K562 (cell line): ENCODE measurements around the gene NLRP6. TPM values are rescaled to one million over a fixed set of nuclear protein-coding genes. Genes with fewer than 3 reads are reported as not detected.

Source experiments
- ATAC-seq: fragments of 200-7000 bp; cut with Tn5 transposase; 3 replicates; pipeline ENCODE4 v1.9.1; 2020; ENCODE audit warnings: moderate library complexity
- BruUV-seq: library from RNA; stranded (reverse); fragments of 400-500 nt; replicated peaks from 2 replicates; lab custom pipeline; 2021; lab: Mats Ljungman, UMichigan
- CTCF ChIA-PET: fragments of 300-600 bp; formaldehyde crosslinking; extraction: SDS; loops from one replicate; lab custom pipeline; 2021; ENCODE audit warnings: low intra/inter-chr PET ratio; lab: Yijun Ruan, JAX
- POLR2A ChIA-PET: fragments of 300-600, 350-650 bp; sonication (Branson Sonifier 250); formaldehyde crosslinking; extraction: SDS; loops from one replicate; lab custom pipeline; 2021; ENCODE audit warnings: antibody characterized with exemption, inconsistent platforms; lab: Yijun Ruan, JAX
- DNase-seq, 4 experiments: peaks; one replicate each; pipeline versions ENCODE4 v3.0.0 to v3.0.0-alpha.2; 2011 to 2018; ENCODE audit warnings: low spot score in 3 of 4, mixed read lengths in 3 of 4; ENCODE audit errors: extremely low read depth in 1 of 4
- FAIRE-seq: peaks from 2 replicates; lab custom pipeline; 2011; peaks lifted over from hg19 to GRCh38; lab: Jason Lieb, UNC
- H2AFZ ChIP-seq: 2 replicates; pipeline ENCODE4 v1.6.0; 2011; ENCODE audit warnings: low read depth, low read length, control low read depth, inconsistent platforms
- H3K27ac ChIP-seq: fragments of 200-600 bp; 3 replicates; pipeline ENCODE4 v1.8.0; 2011; ENCODE audit warnings: low read depth, mild to moderate bottlenecking, control low read depth, inconsistent platforms, low read length, moderate library complexity, mixed read lengths; ENCODE audit errors: extremely low read depth
- H3K27me3 ChIP-seq, 2 experiments: fragments of 300-600 bp in 1 of 2; 2 replicates in 1 of 2; 3 replicates in 1 of 2; pipeline versions ENCODE4 v1.6.0 to v1.8.0; 2011; ENCODE audit warnings: inconsistent platforms in 2 of 2, low read length in 2 of 2, mild to moderate bottlenecking in 1 of 2, mixed read lengths in 1 of 2, moderate library complexity in 1 of 2; ENCODE audit not compliant: control insufficient read depth in 2 of 2, insufficient read depth in 2 of 2
- H3K36me3 ChIP-seq: fragments of 300-600 bp; 3 replicates; pipeline ENCODE4 v1.8.0; 2011; ENCODE audit warnings: mild to moderate bottlenecking, low read length, inconsistent platforms; ENCODE audit not compliant: control insufficient read depth, insufficient read depth
- H3K4me1 ChIP-seq, 2 experiments: fragments of 200-600 bp in 1 of 2; replicated peaks in 1 of 2; 2 replicates in 1 of 2; 3 replicates in 1 of 2; pipeline versions ENCODE4 v1.5.1 to v1.8.0; 2011; ENCODE audit warnings: inconsistent platforms in 2 of 2, low read length in 2 of 2, mild to moderate bottlenecking in 1 of 2, mixed read lengths in 1 of 2, moderate library complexity in 1 of 2; ENCODE audit not compliant: control insufficient read depth in 2 of 2, insufficient read depth in 2 of 2
- H3K4me2 ChIP-seq: 2 replicates; pipeline ENCODE4 v1.6.1; 2011; ENCODE audit warnings: low read length, control low read depth, inconsistent platforms, mixed read lengths; ENCODE audit not compliant: insufficient read depth
- H3K4me3 ChIP-seq: fragments of 200-600 bp; sonication (generic), shearing (Covaris generic); 2 replicates; pipeline ENCODE4 v1.5.1; 2016; ENCODE audit warnings: control low read depth, inconsistent platforms
- H3K79me2 ChIP-seq: fragments of 200-600 bp; 3 replicates; pipeline ENCODE4 v1.8.0; 2011; ENCODE audit warnings: low read length, inconsistent platforms; ENCODE audit not compliant: control insufficient read depth, insufficient read depth
- H3K9ac ChIP-seq, 2 experiments: 2 replicates each; pipeline versions ENCODE4 v1.6.0 to v1.6.1; 2011; ENCODE audit warnings: low read depth in 2 of 2, low read length in 2 of 2, control low read depth in 1 of 2, inconsistent platforms in 1 of 2, mild to moderate bottlenecking in 1 of 2, mixed read lengths in 1 of 2; ENCODE audit not compliant: insufficient read depth in 1 of 2
- H3K9me1 ChIP-seq: one replicate; pipeline ENCODE4 v1.6.0; 2011; ENCODE audit warnings: inconsistent platforms, mild to moderate bottlenecking, low read length, moderate library complexity; ENCODE audit not compliant: control insufficient read depth, insufficient read depth
- H3K9me3 ChIP-seq: replicated peaks from 2 replicates; pipeline ENCODE4 v1.5.1; 2011; ENCODE audit warnings: low read depth, low read length, inconsistent platforms; ENCODE audit not compliant: control insufficient read depth, insufficient read depth
- H4K20me1 ChIP-seq: replicated peaks from 2 replicates; pipeline ENCODE4 v1.6.1; 2011; ENCODE audit warnings: low read length, inconsistent platforms, mixed read lengths; ENCODE audit not compliant: control insufficient read depth, insufficient read depth
- E2F3 ChIP-seq: fragments of 250-450 bp; sonication (Bioruptor Pico); IDR thresholded peaks from 2 replicates; pipeline ENCODE4 v1.4.0; 2020; ENCODE audit warnings: mild to moderate bottlenecking
- ELF2 ChIP-seq: fragments of 250-450 bp; sonication (Bioruptor Pico); IDR thresholded peaks from 2 replicates; pipeline ENCODE4 v1.5.0; 2021; ENCODE audit warnings: mild to moderate bottlenecking
- MAFF ChIP-seq: IDR thresholded peaks from 2 replicates; pipeline ENCODE4 v1.6.1; 2012; ENCODE audit warnings: low read length, improper control_type of control experiment
- MAFK ChIP-seq: IDR thresholded peaks from 2 replicates; pipeline ENCODE4 v1.6.1; 2011; ENCODE audit warnings: low read length, improper control_type of control experiment
- NBN ChIP-seq: fragments of 450-650 bp; IDR thresholded peaks from 2 replicates; pipeline ENCODE4 v1.6.1; 2016; ENCODE audit warnings: low read depth, mild to moderate bottlenecking
- NR2C2 ChIP-seq, 2 experiments: fragments of 200-800 bp in 1 of 2; sonication (Bioruptor generic) in 1 of 2; sonication (generic) in 1 of 2; formaldehyde crosslinking in 1 of 2; IDR thresholded peaks; 2 replicates each; pipeline versions ENCODE4 v1.6.1 to v1.8.0; 2016 to 2022; ENCODE audit warnings: mild to moderate bottlenecking in 1 of 2, missing compliant biosample characterization in 1 of 2, missing genetic modification characterization in 1 of 2, missing genetic modification reagents in 1 of 2
- POLR3A ChIP-seq: IDR thresholded peaks from 2 replicates; pipeline ENCODE4 v1.6.1; 2011; ENCODE audit warnings: borderline replicate concordance, mild to moderate bottlenecking, moderate library complexity; ENCODE audit not compliant: insufficient read length, insufficient read depth; ENCODE audit errors: extremely low read depth
- SMARCC2 ChIP-seq: fragments of 450-650 bp; IDR thresholded peaks from 2 replicates; pipeline ENCODE4 v1.6.1; 2017; ENCODE audit warnings: antibody characterized with exemption, moderate library complexity, mild to moderate bottlenecking, low read depth
- TCF3 ChIP-seq: sonication (generic); formaldehyde crosslinking; IDR thresholded peaks from 2 replicates; pipeline ENCODE4 v1.4.0; 2020; ENCODE audit warnings: mild to moderate bottlenecking, missing genetic modification reagents
- TCF7L2 ChIP-seq: fragments of 150-350 bp; IDR thresholded peaks from 2 replicates; pipeline ENCODE4 v1.6.1; 2016; ENCODE audit warnings: low read depth, mild to moderate bottlenecking, low read length, moderate library complexity
- YY1 ChIP-seq, 3 experiments: IDR thresholded peaks; 2 replicates each; pipeline ENCODE4 v1.6.1; 2011; ENCODE audit warnings: low read length in 2 of 3, mild to moderate bottlenecking in 2 of 3, moderate library complexity in 2 of 3, borderline replicate concordance in 1 of 3, control low read depth in 1 of 3, low read depth in 1 of 3; ENCODE audit not compliant: insufficient read depth in 3 of 3, insufficient replicate concordance in 2 of 3, control insufficient read depth in 1 of 3, insufficient read length in 1 of 3; ENCODE audit errors: extremely low read depth in 1 of 3
- ZNF274 ChIP-seq: IDR thresholded peaks from 2 replicates; pipeline ENCODE4 v1.6.1; 2011; ENCODE audit warnings: low read depth, mild to moderate bottlenecking, low read length, moderate library complexity, borderline replicate concordance
- ZNF695 ChIP-seq: fragments of 450-650 bp; formaldehyde crosslinking; IDR thresholded peaks from 2 replicates; pipeline ENCODE4 v1.4.0; 2020; ENCODE audit warnings: mild to moderate bottlenecking, moderate library complexity
- ZNF77 ChIP-seq: fragments of 250-450 bp; sonication (Bioruptor Pico); IDR thresholded peaks from 2 replicates; pipeline ENCODE4 v1.5.0; 2020
- ZNF785 ChIP-seq: fragments of 250-450 bp; sonication (Bioruptor Pico); IDR thresholded peaks from 2 replicates; pipeline ENCODE4 v1.4.0; 2020; ENCODE audit warnings: mild to moderate bottlenecking
- WGBS: fragments of 100-300 bp; shearing (Covaris generic); methylation state at CpG from one replicate; pipeline ENCODE4 v1.1.6; 2016; ENCODE audit warnings: low coverage, mixed read lengths; ENCODE audit not compliant: insufficient coverage; ENCODE audit errors: missing lambda C conversion rate; 5-methylcytosine and 5-hydroxymethylcytosine counted together
- in situ Hi-C: fragments of 300-500 bp; cut with MboI; formaldehyde crosslinking; loops from 4 replicates; pipeline ENCODE4 v1.15.0; 2018; ENCODE audit warnings: inconsistent platforms, mixed read lengths
- intact Hi-C: fragments of 100-400 bp; cut with micrococcal nuclease; formaldehyde crosslinking; loops from 2 replicates; pipeline ENCODE4 v1.14.2; 2022
- polyA plus RNA-seq, 8 experiments: library from polyadenylated mRNA; depleted of rRNA in 4 of 8; stranded (reverse) in 5 of 8; unstranded in 3 of 8; fragments of >200 nt; fragmentation: Nextera tagmentation in 2 of 8; fragmentation: Illumina TruSeq in 1 of 8; extraction: Ambion mirVana in 2 of 8; extraction: Trizol in 1 of 8; gene quantifications; 2 replicates each; pipeline versions ENCODE4 v1.2.1 to v1.2.3, GENCODE V29; 2011 to 2014; ENCODE audit warnings: inconsistent platforms in 1 of 8, missing spikeins in 1 of 8
- total RNA-seq, 7 experiments: library from RNA; depleted of rRNA in 6 of 7; stranded (reverse); fragments of >200 nt in 6 of 7; fragmentation: Illumina TruSeq in 2 of 7; extraction: Trizol in 2 of 7; gene quantifications; 2 replicates each; pipeline versions ENCODE4 v1.2.1 to v1.2.3, GENCODE V29; 2011 to 2021; ENCODE audit warnings: low replicate concordance in 1 of 7
- TF ChIP-seq, protein P1 (sequence below): fragments of 250-450 bp; sonication (Bioruptor Pico); IDR thresholded peaks from 2 replicates; pipeline ENCODE4 v1.8.0; 2022; ENCODE audit warnings: moderate library complexity, mild to moderate bottlenecking, inconsistent platforms
- TF ChIP-seq, protein P2 (sequence below), 2 experiments: IDR thresholded peaks in 1 of 2; conservative IDR thresholded peaks in 1 of 2; 2 replicates each; pipeline ENCODE4 v1.6.1; 2016; ENCODE audit warnings: low read depth in 2 of 2, mild to moderate bottlenecking in 1 of 2, missing compliant biosample characterization in 1 of 2, missing genetic modification characterization in 1 of 2, moderate library complexity in 1 of 2

The NLRP6 gene
- total and polyA plus RNA-seq, 9 of the 15 experiments (the other 6 are each of a cell fraction or from before 2014, with no cell fraction given), result 0.03 to 0.18 (median 0.15) TPM; not detected in 5

DNA sequence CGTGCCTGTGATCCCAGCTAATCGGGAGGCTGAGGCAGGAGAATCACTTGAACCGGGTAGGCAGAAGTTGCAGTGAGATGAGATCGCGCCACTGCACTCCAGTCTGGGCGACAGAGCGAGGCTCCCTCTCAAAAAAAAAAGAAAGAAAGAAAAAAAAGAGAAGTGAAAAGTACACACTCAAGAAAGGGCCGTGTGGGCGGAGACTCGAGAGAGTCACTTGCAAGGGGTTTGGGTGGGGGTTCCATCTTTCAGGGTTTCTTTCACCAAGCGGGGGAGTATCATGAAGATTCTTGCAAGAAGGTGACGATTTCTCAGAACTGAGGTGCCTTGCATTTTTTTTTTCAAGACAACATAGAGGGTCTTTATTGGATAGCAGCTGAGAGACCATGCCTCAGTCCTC is 25.2 kb downstream of the NLRP6 start:
- Histone ChIP-seq H3K4me3 (no peak overlapping the region), H3K36me3 (no peaks in the 10 kb centered on the region), H4K20me1 (no peaks in the 10 kb centered on the region), H3K9ac (no peak overlapping the region), H3K4me2 (no peak overlapping the region), H3K27ac (no peak overlapping the region), H3K9me1 (no peaks in the 10 kb centered on the region), H3K4me1 (peaks cover 14 to 49% of the 10 kb centered on the region in 2 experiments), H2AFZ (no peak overlapping the region), H3K79me2 (peaks cover 4% of the 10 kb centered on the region; the same call in 1 of the 3 replicates), H3K27me3 (no peaks in the 10 kb centered on the region), H3K9me3 (no peaks in the 10 kb centered on the region; the same call in 1 of the 2 replicates)
- ChIA-PET CTCF (no interaction called here), POLR2A (no interaction called here)
- intact Hi-C loops, result no loop called here
- FAIRE-seq, result no peak
- TF ChIP-seq SMARCC2 (no peak), ZNF77 (CRISPR knock-in tag) (no peak), MAFF (no peak), TCF7L2 (no peak), ELF2 (CRISPR knock-in tag) (no peak), MAFK (no peak), E2F3 (CRISPR knock-in tag) (no peak), NBN (no peak), YY1 (IDR thresholded peaks at IDR 0.05; ENCODE audit: borderline replicate concordance in 1 of 3, control insufficient read depth in 1 of 3, extremely low read depth in 1 of 3, insufficient read depth in 3 of 3, insufficient read length in 1 of 3, insufficient replicate concordance in 2 of 3, low read depth in 1 of 3, low read length in 2 of 3) (no peak), TCF3 (CRISPR knock-in tag) (no peak), NR2C2 (CRISPR knock-in tag; IDR thresholded peaks at IDR 0.05) (no peak), NR2C2 (tag; IDR thresholded peaks at IDR 0.05) (no peak), ZNF274 (no peak), POLR3A (no peak), ZNF785 (CRISPR knock-in tag) (no peak), ZNF695 (CRISPR knock-in tag) (no peak)
- TF ChIP-seq, protein P1, sequence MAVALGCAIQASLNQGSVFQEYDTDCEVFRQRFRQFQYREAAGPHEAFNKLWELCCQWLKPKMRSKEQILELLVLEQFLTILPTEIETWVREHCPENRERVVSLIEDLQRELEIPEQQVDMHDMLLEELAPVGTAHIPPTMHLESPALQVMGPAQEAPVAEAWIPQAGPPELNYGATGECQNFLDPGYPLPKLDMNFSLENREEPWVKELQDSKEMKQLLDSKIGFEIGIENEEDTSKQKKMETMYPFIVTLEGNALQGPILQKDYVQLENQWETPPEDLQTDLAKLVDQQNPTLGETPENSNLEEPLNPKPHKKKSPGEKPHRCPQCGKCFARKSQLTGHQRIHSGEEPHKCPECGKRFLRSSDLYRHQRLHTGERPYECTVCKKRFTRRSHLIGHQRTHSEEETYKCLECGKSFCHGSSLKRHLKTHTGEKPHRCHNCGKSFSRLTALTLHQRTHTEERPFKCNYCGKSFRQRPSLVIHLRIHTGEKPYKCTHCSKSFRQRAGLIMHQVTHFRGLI (CRISPR knock-in tag), result no peak
- TF ChIP-seq, protein P2, sequence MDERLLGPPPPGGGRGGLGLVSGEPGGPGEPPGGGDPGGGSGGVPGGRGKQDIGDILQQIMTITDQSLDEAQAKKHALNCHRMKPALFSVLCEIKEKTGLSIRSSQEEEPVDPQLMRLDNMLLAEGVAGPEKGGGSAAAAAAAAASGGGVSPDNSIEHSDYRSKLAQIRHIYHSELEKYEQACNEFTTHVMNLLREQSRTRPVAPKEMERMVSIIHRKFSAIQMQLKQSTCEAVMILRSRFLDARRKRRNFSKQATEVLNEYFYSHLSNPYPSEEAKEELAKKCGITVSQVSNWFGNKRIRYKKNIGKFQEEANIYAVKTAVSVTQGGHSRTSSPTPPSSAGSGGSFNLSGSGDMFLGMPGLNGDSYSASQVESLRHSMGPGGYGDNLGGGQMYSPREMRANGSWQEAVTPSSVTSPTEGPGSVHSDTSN (CRISPR knock-in tag; IDR thresholded peaks at IDR 0.05; ENCODE audit: low read depth), result no peak
- TF ChIP-seq, protein P2 (tag; conservative IDR thresholded peaks at IDR 0.05; ENCODE audit: low read depth), result no peak
- no peak for DNase-seq
- in situ Hi-C loops, result no loop called here
- 77% methylated on average over 7 of the region's 12 CpGs for WGBS
- no peak for ATAC-seq
- BruUV-seq, result no TSS peak
